BJ (cell line): ENCODE data around the gene RGS12. TPM values are rescaled to one million over a fixed set of nuclear protein-coding genes. Genes with fewer than 3 reads are reported as not detected.

ENCODE experiments used
- CTCF ChIA-PET: fragments of 350-600 bp; formaldehyde crosslinking; extraction: SDS; loops from one replicate; lab custom pipeline; 2021; ENCODE audit warnings: antibody characterized with exemption, inconsistent platforms; lab: Yijun Ruan, JAX
- POLR2A ChIA-PET: fragments of 300-600 bp; sonication (Branson Sonifier 250); formaldehyde crosslinking; extraction: SDS; loops from one replicate; lab custom pipeline; 2021; ENCODE audit warnings: antibody characterized with exemption; lab: Charles Lee
- DNase-seq: peaks from one replicate; pipeline ENCODE4 v3.0.0-alpha.2; 2011; ENCODE audit warnings: low read depth
- H3K27me3 ChIP-seq: 2 replicates; pipeline ENCODE4 v1.6.0; 2011; ENCODE audit warnings: low read length; ENCODE audit not compliant: control insufficient read depth, insufficient read depth
- H3K36me3 ChIP-seq: 2 replicates; pipeline ENCODE4 v1.5.1; 2011; ENCODE audit warnings: low read length; ENCODE audit not compliant: control insufficient read depth, insufficient read depth
- H3K4me3 ChIP-seq: 2 replicates; pipeline ENCODE4 v1.5.1; 2011; ENCODE audit warnings: low read depth, mild to moderate bottlenecking, control low read depth, low read length
- polyA minus RNA-seq: library from RNA; depleted of rRNA, polyadenylated mRNA; stranded (reverse); fragments of >200 nt; gene quantifications from 2 replicates; pipeline ENCODE4 v1.2.3, GENCODE V29; 2011; rRNA and poly(A)+ RNA removed
- polyA plus RNA-seq: library from polyadenylated mRNA; depleted of rRNA; stranded (reverse); fragments of >200 nt; gene quantifications from 2 replicates; pipeline ENCODE4 v1.2.3, GENCODE V29; 2011; rRNA removed
- TF ChIP-seq, protein P1 (sequence below): IDR thresholded peaks from 2 replicates; pipeline ENCODE4 v1.5.1; 2011; ENCODE audit warnings: low read depth, mild to moderate bottlenecking, control low read depth, inconsistent platforms, low read length, moderate library complexity; ENCODE audit not compliant: insufficient read depth

The RGS12 gene
- 5.5 and 16.3 TPM in 2 replicates for polyA plus RNA-seq
- 12.3 and 20.7 TPM in 2 replicates for polyA minus RNA-seq

DNA sequence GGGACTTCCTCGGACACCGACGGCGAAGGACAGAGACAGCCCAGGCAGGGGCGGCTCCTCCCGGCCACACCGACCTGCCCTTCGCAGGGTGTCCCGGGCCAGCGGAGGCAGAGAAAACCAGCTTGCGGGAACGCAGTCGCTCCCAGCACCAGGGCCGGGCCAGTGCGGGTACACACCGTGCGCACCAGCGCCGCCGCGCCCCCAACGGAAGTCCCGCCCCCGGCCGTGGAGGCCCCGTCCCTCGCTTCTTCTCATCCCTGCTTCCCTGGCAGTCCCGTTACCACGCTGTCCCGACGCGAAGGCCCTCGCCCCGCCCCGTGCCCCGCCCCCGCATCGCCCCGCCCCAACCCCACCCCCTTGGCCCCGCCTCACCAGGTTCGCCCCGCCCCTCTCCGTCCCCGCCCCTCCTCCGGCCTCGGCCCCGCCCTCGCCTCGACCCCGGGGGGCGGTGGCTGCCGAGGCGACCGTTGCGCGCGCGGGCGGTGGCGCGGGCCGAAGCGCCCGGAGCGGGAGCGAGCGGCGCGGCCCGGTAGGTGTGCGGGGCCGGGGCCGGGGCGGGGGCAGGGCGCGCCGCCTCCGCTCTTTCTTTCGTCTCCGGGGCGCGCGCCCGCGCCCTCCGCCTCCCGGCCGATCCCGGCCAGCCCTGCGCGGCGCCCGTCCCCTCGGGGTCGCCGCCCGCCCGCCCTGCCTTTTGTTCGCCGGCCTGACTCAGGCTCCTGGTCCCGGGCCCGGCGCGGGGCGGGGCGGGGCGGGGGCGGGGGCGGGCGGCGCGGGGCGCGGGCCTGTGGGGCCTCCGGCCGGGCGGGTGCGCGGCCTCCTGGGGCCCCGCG lies at the start of gene RGS12:
RGS12 (plus strand) TSS at position 451 of the 830 bp plus-strand sequence. CDS start 23,150 bp downstream, outside the sequence.
- H3K27me3 ChIP-seq, result no peaks in the 10 kb centered on the region
- POLR2A ChIA-PET, result no interaction called here
- H3K4me3 ChIP-seq, result peak within 1 kb of the TSS; percentile 88
- no peaks in the 10 kb centered on the region for H3K36me3 ChIP-seq
- CTCF ChIA-PET, result interaction anchor here (1.1 kb wide), 1 partner anchor 12 kb away, joined by 4 read pairs; no protein-coding TSS in a partner anchor
- TF ChIP-seq, protein P1, sequence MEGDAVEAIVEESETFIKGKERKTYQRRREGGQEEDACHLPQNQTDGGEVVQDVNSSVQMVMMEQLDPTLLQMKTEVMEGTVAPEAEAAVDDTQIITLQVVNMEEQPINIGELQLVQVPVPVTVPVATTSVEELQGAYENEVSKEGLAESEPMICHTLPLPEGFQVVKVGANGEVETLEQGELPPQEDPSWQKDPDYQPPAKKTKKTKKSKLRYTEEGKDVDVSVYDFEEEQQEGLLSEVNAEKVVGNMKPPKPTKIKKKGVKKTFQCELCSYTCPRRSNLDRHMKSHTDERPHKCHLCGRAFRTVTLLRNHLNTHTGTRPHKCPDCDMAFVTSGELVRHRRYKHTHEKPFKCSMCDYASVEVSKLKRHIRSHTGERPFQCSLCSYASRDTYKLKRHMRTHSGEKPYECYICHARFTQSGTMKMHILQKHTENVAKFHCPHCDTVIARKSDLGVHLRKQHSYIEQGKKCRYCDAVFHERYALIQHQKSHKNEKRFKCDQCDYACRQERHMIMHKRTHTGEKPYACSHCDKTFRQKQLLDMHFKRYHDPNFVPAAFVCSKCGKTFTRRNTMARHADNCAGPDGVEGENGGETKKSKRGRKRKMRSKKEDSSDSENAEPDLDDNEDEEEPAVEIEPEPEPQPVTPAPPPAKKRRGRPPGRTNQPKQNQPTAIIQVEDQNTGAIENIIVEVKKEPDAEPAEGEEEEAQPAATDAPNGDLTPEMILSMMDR, result no peak
- DNase-seq, result peak; percentile 43

DNA sequence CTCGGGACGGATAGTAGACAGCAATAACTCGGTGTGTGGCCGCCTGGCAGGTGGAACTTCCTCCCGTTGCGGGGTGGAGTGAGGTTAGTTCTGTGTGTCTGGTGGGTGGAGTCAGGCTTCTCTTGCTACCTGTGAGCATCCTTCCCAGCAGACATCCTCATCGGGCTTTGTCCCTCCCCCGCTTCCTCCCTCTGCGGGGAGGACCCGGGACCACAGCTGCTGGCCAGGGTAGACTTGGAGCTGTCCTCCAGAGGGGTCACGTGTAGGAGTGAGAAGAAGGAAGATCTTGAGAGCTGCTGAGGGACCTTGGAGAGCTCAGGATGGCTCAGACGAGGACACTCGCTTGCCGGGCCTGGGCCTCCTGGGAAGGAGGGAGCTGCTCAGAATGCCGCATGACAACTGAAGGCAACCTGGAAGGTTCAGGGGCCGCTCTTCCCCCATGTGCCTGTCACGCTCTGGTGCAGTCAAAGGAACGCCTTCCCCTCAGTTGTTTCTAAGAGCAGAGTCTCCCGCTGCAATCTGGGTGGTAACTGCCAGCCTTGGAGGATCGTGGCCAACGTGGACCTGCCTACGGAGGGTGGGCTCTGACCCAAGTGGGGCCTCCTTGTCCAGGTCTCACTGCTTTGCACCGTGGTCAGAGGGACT lies 49.6 kb upstream of the RGS12 start:
- no peak for DNase-seq
- ChIA-PET POLR2A (no interaction called here), CTCF (interaction anchor here (0.5 to 1.2 kb wide), 3 partner anchors 8 to 74 kb away, joined by 3 to 6 read pairs (median 3); no protein-coding TSS in a partner anchor)

DNA sequence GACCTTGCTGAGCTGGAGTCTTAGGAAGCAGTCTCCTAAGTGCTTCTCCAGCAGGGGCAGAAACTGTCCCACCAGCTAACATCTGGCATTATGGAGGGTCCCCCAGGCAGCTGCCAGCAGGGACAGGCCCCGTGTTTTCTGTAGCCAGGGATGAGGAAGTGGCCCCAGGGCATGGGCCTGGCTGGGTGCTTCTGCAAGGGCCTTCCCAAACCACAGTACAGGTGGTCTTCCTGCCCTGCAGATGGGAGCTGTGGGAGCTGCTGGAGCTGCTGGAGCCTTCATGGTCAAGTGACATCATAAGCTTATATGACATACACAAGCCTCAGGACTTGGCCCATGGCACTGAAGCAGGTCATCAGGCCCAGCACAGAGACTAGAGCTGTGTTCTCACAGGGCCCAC lies 48.8 kb upstream of the RGS12 start:
- peaks cover 14% of the 10 kb centered on the region for H3K36me3 ChIP-seq
- CTCF ChIA-PET, result interaction anchor here (0.5 to 1.2 kb wide), 4 partner anchors 18 to 199 kb away, joined by 3 to 6 read pairs (median 3); no protein-coding TSS in a partner anchor

More for the DNA sequence above, 49.6 kb upstream of the RGS12 start:
- TF ChIP-seq, protein P1, result no peak
- Histone ChIP-seq H3K4me3 (no peak overlapping the region), H3K36me3 (peaks cover 15% of the 10 kb centered on the region), H3K27me3 (no peaks in the 10 kb centered on the region)

GRCh38 chr4:3244747-3245146 lies 48.1 kb upstream of the RGS12 start:
- TF ChIP-seq, protein P1, result no peak
- Histone ChIP-seq H3K4me3 (no peak overlapping the region), H3K27me3 (no peaks in the 10 kb centered on the region), H3K36me3 (peaks cover 8% of the 10 kb centered on the region)
- no peak for DNase-seq
- CTCF ChIA-PET, result interaction anchor here (0.8 to 1.2 kb wide), 2 partner anchors 138 to 198 kb away, joined by 3 read pairs; no protein-coding TSS in a partner anchor
- POLR2A ChIA-PET, result no interaction called here

More for the DNA sequence above, 48.8 kb upstream of the RGS12 start:
- TF ChIP-seq, protein P1, result no peak
- H3K27me3 ChIP-seq, result no peaks in the 10 kb centered on the region
- no peak overlapping the region for H3K4me3 ChIP-seq
- no peak for DNase-seq
- POLR2A ChIA-PET, result no interaction called here

DNA sequence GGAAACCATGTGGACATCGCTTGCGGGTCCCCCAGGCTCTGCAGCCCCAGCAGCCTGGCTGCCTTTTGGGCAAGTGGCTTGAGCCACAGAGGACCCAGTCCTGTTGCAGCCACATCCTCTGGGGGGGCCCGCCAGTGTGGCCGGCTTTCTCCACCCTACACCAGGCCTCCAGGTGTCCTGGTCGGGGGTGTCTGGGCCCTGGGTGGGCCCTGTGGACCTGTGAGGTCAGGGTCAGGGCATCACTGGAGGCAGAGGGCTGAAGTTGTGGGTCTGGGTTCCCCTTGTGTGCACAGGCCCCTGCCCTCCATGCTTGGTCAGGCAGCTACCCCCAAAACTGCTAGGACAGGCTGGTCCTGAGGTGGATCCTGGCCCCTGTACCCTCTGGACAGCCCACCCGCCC lies 47.1 kb upstream of the RGS12 start:
- Histone ChIP-seq H3K4me3 (no peak overlapping the region), H3K36me3 (peaks cover 2% of the 10 kb centered on the region), H3K27me3 (no peaks in the 10 kb centered on the region)
- ChIA-PET POLR2A (no interaction called here), CTCF (no interaction called here)
- TF ChIP-seq, protein P1, result no peak
- DNase-seq, result no peak
